ENCODE measurements around the gene ANXA11.

- TF ChIP-seq RAD21 (IDR thresholded peaks at IDR 0.05; ENCODE audit: low read depth), result no peak
- no peak for TF ChIP-seq FOXM1 (IDR thresholded peaks at IDR 0.05; ENCODE audit: borderline replicate concordance, low read depth)
- no peak for TF ChIP-seq EP300 (IDR thresholded peaks at IDR 0.05; ENCODE audit: borderline replicate concordance)
- no peak for TF ChIP-seq MAX (IDR thresholded peaks at IDR 0.05)
- no peak for TF ChIP-seq CREB1 (IDR thresholded peaks at IDR 0.05; ENCODE audit: low read depth)
- no peak for TF ChIP-seq TAF1 (IDR thresholded peaks at IDR 0.05; ENCODE audit: low read depth)
- no peak for TF ChIP-seq EGR1 (IDR thresholded peaks at IDR 0.05)
- TF ChIP-seq REST (IDR thresholded peaks at IDR 0.05; ENCODE audit: low read depth), result no peak
- no peak for TF ChIP-seq CEBPB (IDR thresholded peaks at IDR 0.05)
- TF ChIP-seq USF1 (IDR thresholded peaks at IDR 0.05), result no peak
- no peak for TF ChIP-seq TEAD4 (IDR thresholded peaks at IDR 0.05)
Measured at GRCh38 chr10:80155696-80156215, 49.6 kb downstream of the ANXA11 start.

Data from Ishikawa (cell line).